Gastrocnemius medialis (tissue), 4 donors: ENCODE results near the gene PCDHB6.
A peak's percentile ranks its signal among the peaks of the same experiment; 100 is the strongest.

Experiments used
- POLR2A ChIP-seq, 2 donors: fragments of 450-650 bp; IDR thresholded peaks; one replicate each; pipeline ENCODE4 v1.6.1; 2017; ENCODE audit warnings: antibody characterized with exemption in 2 of 2, mild to moderate bottlenecking in 2 of 2, moderate library complexity in 2 of 2
- TF ChIP-seq, protein P1 (sequence below), 5 experiments: fragments of 450-650 bp in 3 of 5; fragments of 200-600 bp in 2 of 5; sonication (generic) in 2 of 5; IDR thresholded peaks in 4 of 5; conservative IDR thresholded peaks in 1 of 5; 1 replicate in 4 of 5; 2 replicates in 1 of 5; pipeline ENCODE4 v1.5.1; 2016 to 2019; ENCODE audit warnings: antibody characterized with exemption in 5 of 5, mild to moderate bottlenecking in 3 of 5, moderate library complexity in 3 of 5

DNA sequence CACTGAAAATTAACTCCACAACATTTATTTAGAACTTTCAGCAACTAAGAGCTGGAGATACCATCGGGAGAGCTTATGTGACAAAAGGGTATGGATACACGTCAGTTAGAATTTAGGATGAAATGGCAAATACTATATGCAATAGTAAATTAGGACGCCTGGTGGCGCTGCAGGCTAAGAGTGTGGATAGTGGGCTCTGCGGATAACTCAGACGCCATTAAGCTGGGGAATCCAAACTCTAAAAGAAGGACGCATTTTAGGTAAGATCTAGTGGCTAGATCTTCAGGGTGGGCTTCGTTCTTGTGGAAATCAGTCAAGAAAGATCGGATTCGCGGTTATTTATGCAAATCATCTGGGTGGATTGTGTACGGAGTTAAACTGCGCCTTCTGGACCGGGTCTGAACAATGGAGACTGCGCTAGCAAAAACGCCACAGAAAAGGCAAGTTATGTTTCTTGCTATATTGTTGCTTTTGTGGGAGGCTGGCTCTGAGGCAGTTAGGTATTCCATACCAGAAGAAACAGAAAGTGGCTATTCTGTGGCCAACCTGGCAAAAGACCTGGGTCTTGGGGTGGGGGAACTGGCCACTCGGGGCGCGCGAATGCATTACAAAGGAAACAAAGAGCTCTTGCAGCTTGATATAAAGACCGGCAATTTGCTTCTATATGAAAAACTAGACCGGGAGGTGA is 14.7 kb upstream of the PCDHB6 start, which contains the start of gene PCDHB5:
- TF ChIP-seq, protein P1, sequence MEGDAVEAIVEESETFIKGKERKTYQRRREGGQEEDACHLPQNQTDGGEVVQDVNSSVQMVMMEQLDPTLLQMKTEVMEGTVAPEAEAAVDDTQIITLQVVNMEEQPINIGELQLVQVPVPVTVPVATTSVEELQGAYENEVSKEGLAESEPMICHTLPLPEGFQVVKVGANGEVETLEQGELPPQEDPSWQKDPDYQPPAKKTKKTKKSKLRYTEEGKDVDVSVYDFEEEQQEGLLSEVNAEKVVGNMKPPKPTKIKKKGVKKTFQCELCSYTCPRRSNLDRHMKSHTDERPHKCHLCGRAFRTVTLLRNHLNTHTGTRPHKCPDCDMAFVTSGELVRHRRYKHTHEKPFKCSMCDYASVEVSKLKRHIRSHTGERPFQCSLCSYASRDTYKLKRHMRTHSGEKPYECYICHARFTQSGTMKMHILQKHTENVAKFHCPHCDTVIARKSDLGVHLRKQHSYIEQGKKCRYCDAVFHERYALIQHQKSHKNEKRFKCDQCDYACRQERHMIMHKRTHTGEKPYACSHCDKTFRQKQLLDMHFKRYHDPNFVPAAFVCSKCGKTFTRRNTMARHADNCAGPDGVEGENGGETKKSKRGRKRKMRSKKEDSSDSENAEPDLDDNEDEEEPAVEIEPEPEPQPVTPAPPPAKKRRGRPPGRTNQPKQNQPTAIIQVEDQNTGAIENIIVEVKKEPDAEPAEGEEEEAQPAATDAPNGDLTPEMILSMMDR (IDR thresholded peaks at IDR 0.05 in 4 of 5, conservative IDR thresholded peaks at IDR 0.05 in 1 of 5), result peak in 3 of 5 experiments; percentile 19 to 46 (median 32)
- TF ChIP-seq POLR2A (IDR thresholded peaks at IDR 0.05), result no peak
